SK-N-SH (cell line): ENCODE results near the gene PALLD. TPM values are rescaled to one million over a fixed set of nuclear protein-coding genes. Genes with fewer than 3 reads are reported as not detected.

Experiments used
- CTCF ChIA-PET: fragments of 300-600, 350-600 bp; formaldehyde crosslinking; extraction: SDS; loops from one replicate; lab custom pipeline; 2021; lab: Yijun Ruan, JAX
- POLR2A ChIA-PET: fragments of 350-600 bp; sonication (Branson Sonifier 250); formaldehyde crosslinking; extraction: SDS; loops from one replicate; lab custom pipeline; 2020; ENCODE audit warnings: antibody characterized with exemption, inconsistent platforms; lab: Yijun Ruan, JAX
- DNase-seq: peaks from one replicate; pipeline ENCODE4 v3.0.0; 2012
- H2AFZ ChIP-seq: fragments of 200-600 bp; sonication (generic); 2 replicates; pipeline ENCODE4 v1.8.1; 2016; ENCODE audit warnings: antibody characterized with exemption, mild to moderate bottlenecking, low read depth
- H3F3A ChIP-seq: fragments of 200-600 bp; sonication (generic); replicated peaks from 2 replicates; pipeline ENCODE3; 2016; ENCODE audit warnings: antibody characterized with exemption, mild to moderate bottlenecking; ENCODE audit not compliant: insufficient read depth
- H3K27ac ChIP-seq, 2 experiments: fragments of 200-500 bp in 1 of 2; fragments of 200-600 bp in 1 of 2; sonication (Bioruptor generic) in 1 of 2; sonication (generic), shearing (Covaris generic) in 1 of 2; 2 replicates each; pipeline versions ENCODE4 v1.5.1 to v1.6.1; 2014 to 2016; ENCODE audit warnings: low read depth in 2 of 2, inconsistent platforms in 1 of 2, low read length in 1 of 2, mild to moderate bottlenecking in 1 of 2, mixed read lengths in 1 of 2
- H3K27me3 ChIP-seq: fragments of 200-600 bp; sonication (generic), shearing (Covaris generic); 2 replicates; pipeline ENCODE4 v1.6.1; 2016; ENCODE audit warnings: mixed run types; ENCODE audit not compliant: insufficient read depth
- H3K36me3 ChIP-seq, 2 experiments: fragments of 200-500 bp in 1 of 2; fragments of 200-600 bp in 1 of 2; sonication (Bioruptor generic) in 1 of 2; sonication (generic) in 1 of 2; replicated peaks in 1 of 2; 2 replicates each; pipeline versions ENCODE3 to v1.5.1; 2014 to 2016; ENCODE audit warnings: low read length in 1 of 2, mild to moderate bottlenecking in 1 of 2; ENCODE audit not compliant: insufficient read depth in 2 of 2, control insufficient read depth in 1 of 2
- H3K4me1 ChIP-seq, 2 experiments: fragments of 200-500 bp in 1 of 2; fragments of 200-600 bp in 1 of 2; sonication (Bioruptor generic) in 1 of 2; sonication (generic), shearing (Covaris generic) in 1 of 2; 2 replicates each; pipeline versions ENCODE4 v1.5.1 to v1.6.1; 2014 to 2016; ENCODE audit warnings: low read depth in 1 of 2, low read length in 1 of 2, mixed run types in 1 of 2; ENCODE audit not compliant: insufficient read depth in 2 of 2, control insufficient read depth in 1 of 2
- H3K4me2 ChIP-seq: fragments of 200-600 bp; sonication (generic), shearing (Covaris generic); 2 replicates; pipeline ENCODE4 v1.6.1; 2017; ENCODE audit warnings: mixed run types
- H3K4me3 ChIP-seq, 2 experiments: fragments of 200-500 bp in 1 of 2; fragments of 200-600 bp in 1 of 2; sonication (Bioruptor generic) in 1 of 2; sonication (generic), shearing (Covaris generic) in 1 of 2; 2 replicates each; pipeline versions ENCODE4 v1.5.1 to v1.8.1; 2014 to 2016; ENCODE audit warnings: low read depth in 2 of 2, inconsistent platforms in 1 of 2, low read length in 1 of 2, mild to moderate bottlenecking in 1 of 2, mixed read lengths in 1 of 2, moderate library complexity in 1 of 2
- H3K79me2 ChIP-seq: fragments of 200-600 bp; sonication (generic); 2 replicates; pipeline ENCODE4 v1.8.1; 2017; ENCODE audit warnings: mild to moderate bottlenecking; ENCODE audit not compliant: insufficient read depth
- H3K9ac ChIP-seq: fragments of 200-600 bp; sonication (generic); 2 replicates; pipeline ENCODE4 v1.6.1; 2017; ENCODE audit warnings: mixed run types
- H3K9me2 ChIP-seq: fragments of 200-600 bp; sonication (generic); 2 replicates; pipeline ENCODE4 v1.6.1; 2017; ENCODE audit warnings: mixed run types
- H3K9me3 ChIP-seq: fragments of 200-600 bp; sonication (generic); 2 replicates; pipeline ENCODE4 v1.6.1; 2017; ENCODE audit warnings: mixed run types, mild to moderate bottlenecking, moderate library complexity
- H4K20me1 ChIP-seq: fragments of 200-600 bp; sonication (generic); 2 replicates; pipeline ENCODE4 v1.6.1; 2017; ENCODE audit warnings: mild to moderate bottlenecking, mixed run types; ENCODE audit not compliant: insufficient read depth
- CHD2 ChIP-seq: fragments of 150-350 bp; IDR thresholded peaks from 2 replicates; pipeline ENCODE4 v1.6.1; 2018; ENCODE audit warnings: low read length; ENCODE audit not compliant: partially characterized antibody
- EZH2phosphoT487 ChIP-seq: fragments of 200-600 bp; sonication (generic); IDR thresholded peaks from 2 replicates; pipeline ENCODE4 v1.6.1; 2017; ENCODE audit warnings: low read depth, mixed run types, mild to moderate bottlenecking, antibody characterized with exemption, moderate library complexity, borderline replicate concordance
- FOXJ3 ChIP-seq: sonication (generic); formaldehyde crosslinking; IDR thresholded peaks from 2 replicates; pipeline ENCODE4 v1.5.1; 2020; ENCODE audit warnings: mild to moderate bottlenecking, missing genetic modification reagents
- FOXM1 ChIP-seq: IDR thresholded peaks from 2 replicates; pipeline ENCODE4 v1.4.0; 2012; ENCODE audit warnings: low read depth, mild to moderate bottlenecking
- GABPA ChIP-seq: IDR thresholded peaks from 2 replicates; pipeline ENCODE4 v1.4.0; 2012; ENCODE audit warnings: low read depth, mild to moderate bottlenecking
- MEF2A ChIP-seq: IDR thresholded peaks from 2 replicates; pipeline ENCODE4 v1.4.0; 2012; ENCODE audit warnings: low read depth, borderline replicate concordance
- NRF1 ChIP-seq: IDR thresholded peaks from 2 replicates; pipeline ENCODE4 v1.6.1; 2012; ENCODE audit warnings: low read depth, mild to moderate bottlenecking, low read length
- RFX5 ChIP-seq: IDR thresholded peaks from 2 replicates; pipeline ENCODE4 v1.6.1; 2012; ENCODE audit warnings: mild to moderate bottlenecking, improper control_type of control experiment, low read length
- RXRA ChIP-seq: IDR thresholded peaks from 2 replicates; pipeline ENCODE4 v1.4.0; 2012; ENCODE audit warnings: low read depth, mild to moderate bottlenecking, borderline replicate concordance
- TCF12 ChIP-seq: IDR thresholded peaks from 2 replicates; pipeline ENCODE4 v1.4.0; 2012
- TEAD4 ChIP-seq: IDR thresholded peaks from 2 replicates; pipeline ENCODE4 v1.4.0; 2012; ENCODE audit warnings: mild to moderate bottlenecking, borderline replicate concordance; ENCODE audit not compliant: insufficient read depth
- ZBTB33 ChIP-seq: IDR thresholded peaks from 2 replicates; pipeline ENCODE4 v1.4.0; 2012; ENCODE audit warnings: low read depth, borderline replicate concordance
- WGBS: methylation state at CpG from one replicate; pipeline ENCODE4 v1.1.6; 2017; ENCODE audit warnings: low lambda C conversion rate; 5-methylcytosine and 5-hydroxymethylcytosine counted together
- polyA plus RNA-seq, 3 experiments: library from polyadenylated mRNA; depleted of rRNA; stranded (reverse); fragments of >200 nt; gene quantifications; 2 replicates each; pipeline ENCODE4 v1.2.3, GENCODE V29; 2012

The PALLD gene
- polyA plus RNA-seq, 1 of the 3 experiments (the other 2 are of a cell fraction): 33.0 TPM

- H3K4me3 ChIP-seq: no peak overlapping the region
- no peaks in the 10 kb centered on the region for H3K9me2 ChIP-seq
- H3K36me3 ChIP-seq: no peaks in the 10 kb centered on the region
- H3K4me2 ChIP-seq: no peak overlapping the region
- TF ChIP-seq FOXM1: no peak
- no peak for TF ChIP-seq NRF1
- TF ChIP-seq TCF12: no peak
- no peak for TF ChIP-seq MEF2A
- TF ChIP-seq TEAD4: no peak
- no peak for TF ChIP-seq ZBTB33
- H4K20me1 ChIP-seq: no peaks in the 10 kb centered on the region
- DNase-seq: no peak
- 95% methylated on average over 5 of the region's 5 CpGs for WGBS
- H3K27me3 ChIP-seq: no peaks in the 10 kb centered on the region
- peaks cover 2 to 25% of the 10 kb centered on the region in 2 experiments for H3K4me1 ChIP-seq
- no peaks in the 10 kb centered on the region for H3K79me2 ChIP-seq
- H3F3A ChIP-seq: peaks cover 33% of the 10 kb centered on the region
- POLR2A ChIA-PET: no interaction called here
- H3K9me3 ChIP-seq: no peaks in the 10 kb centered on the region
- no peak overlapping the region for H3K9ac ChIP-seq
- no peak overlapping the region for H2AFZ ChIP-seq
- H3K27ac ChIP-seq: no peak overlapping the region
- CTCF ChIA-PET: no interaction called here
Measured at GRCh38 chr4:168793542-168793941, 296.7 kb downstream of the PALLD start.

- ChIA-PET POLR2A (no interaction called here), CTCF (no interaction called here)
- Histone ChIP-seq H2AFZ (no peak overlapping the region), H3F3A (peaks cover 33% of the 10 kb centered on the region), H3K4me2 (no peak overlapping the region), H3K79me2 (no peaks in the 10 kb centered on the region), H3K4me1 (peaks cover 2 to 25% of the 10 kb centered on the region in 2 experiments), H4K20me1 (no peaks in the 10 kb centered on the region), H3K9me2 (no peaks in the 10 kb centered on the region), H3K9ac (no peak overlapping the region), H3K4me3 (no peak overlapping the region), H3K9me3 (no peaks in the 10 kb centered on the region), H3K36me3 (no peaks in the 10 kb centered on the region), H3K27ac (no peak overlapping the region), H3K27me3 (no peaks in the 10 kb centered on the region)
- 90% methylated on average over 20 of the region's 20 CpGs for WGBS
- no peak for DNase-seq
- TF ChIP-seq ZBTB33 (no peak), CHD2 (no peak), NRF1 (no peak), GABPA (no peak), FOXJ3 (CRISPR knock-in tag) (no peak), EZH2phosphoT487 (no peak), RFX5 (no peak), RXRA (no peak)
Measured at GRCh38 chr4:168794092-168794707, 297.3 kb downstream of the PALLD start.
